ENCODE measurements around the gene ARID5B.

ARID5B gene

DNA sequence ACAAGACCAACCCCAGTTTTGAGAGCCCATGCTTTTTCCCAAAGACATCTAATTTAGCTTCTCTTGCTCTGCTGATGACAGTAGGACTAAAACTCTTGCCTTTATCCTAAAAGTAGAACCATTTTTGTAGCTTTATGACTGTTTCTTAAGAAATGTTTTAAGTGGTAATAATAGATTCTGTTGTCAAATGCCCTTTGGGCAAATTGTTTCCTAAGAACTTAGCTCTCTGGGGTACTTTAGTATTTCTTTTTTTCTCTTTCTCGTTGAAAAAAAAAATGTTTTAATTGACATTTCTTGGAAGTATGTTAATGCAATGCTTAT is 157.4 kb downstream of the ARID5B start:
- DNase-seq = no peak

DNA sequence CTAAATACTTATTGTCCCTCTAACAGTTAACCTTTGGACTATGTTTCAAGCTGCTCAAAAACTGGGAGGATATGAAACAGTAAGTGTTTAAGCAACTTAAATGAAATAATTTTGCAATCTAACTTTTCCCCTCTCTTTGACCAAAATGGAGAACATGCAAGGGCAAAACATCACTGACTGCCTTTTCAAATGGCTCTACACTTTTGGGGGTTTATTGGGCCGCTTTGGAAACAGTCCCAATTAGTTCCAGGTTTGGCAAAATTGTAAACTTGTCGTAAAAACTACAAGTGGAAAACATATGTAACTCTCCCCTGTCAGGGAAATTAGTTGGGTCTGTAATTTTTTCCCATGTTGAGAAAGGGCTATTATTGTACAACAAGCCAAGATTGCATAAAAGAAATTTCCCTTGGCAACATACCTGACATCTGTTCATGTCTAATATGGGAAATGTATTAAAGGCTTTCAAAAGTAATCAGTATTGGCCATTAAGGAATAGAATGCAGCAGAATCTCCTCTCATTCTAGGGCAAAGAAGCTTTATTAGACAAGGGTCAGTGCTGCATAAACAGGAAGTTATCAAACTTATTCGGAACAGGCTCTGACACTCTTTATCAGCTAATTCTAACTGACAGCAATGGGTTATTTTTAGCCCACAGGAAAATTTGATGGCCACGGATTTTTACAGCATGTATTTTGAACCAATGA is 157.9 kb downstream of the ARID5B start:
- no peak for DNase-seq

DNA sequence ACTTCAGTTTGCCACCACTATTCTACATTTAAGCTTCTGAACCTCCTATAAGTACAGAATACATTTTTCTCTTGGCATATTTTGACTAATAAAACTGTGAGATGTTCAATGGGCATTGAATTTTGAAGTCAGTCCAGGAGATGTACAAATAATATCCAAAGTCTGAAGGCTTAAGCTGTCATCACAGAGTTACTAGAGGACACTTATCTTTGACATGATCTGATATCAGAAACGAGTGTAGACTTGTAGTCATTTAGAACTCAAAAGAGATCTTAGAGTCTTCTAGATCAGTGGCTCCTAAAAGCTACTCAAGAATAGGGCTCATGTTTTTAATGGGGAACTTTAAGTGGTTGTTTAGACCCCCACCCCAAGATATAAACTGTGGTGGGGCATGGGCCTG is 160.5 kb downstream of the ARID5B start:
- DNase-seq = no peak

DNA sequence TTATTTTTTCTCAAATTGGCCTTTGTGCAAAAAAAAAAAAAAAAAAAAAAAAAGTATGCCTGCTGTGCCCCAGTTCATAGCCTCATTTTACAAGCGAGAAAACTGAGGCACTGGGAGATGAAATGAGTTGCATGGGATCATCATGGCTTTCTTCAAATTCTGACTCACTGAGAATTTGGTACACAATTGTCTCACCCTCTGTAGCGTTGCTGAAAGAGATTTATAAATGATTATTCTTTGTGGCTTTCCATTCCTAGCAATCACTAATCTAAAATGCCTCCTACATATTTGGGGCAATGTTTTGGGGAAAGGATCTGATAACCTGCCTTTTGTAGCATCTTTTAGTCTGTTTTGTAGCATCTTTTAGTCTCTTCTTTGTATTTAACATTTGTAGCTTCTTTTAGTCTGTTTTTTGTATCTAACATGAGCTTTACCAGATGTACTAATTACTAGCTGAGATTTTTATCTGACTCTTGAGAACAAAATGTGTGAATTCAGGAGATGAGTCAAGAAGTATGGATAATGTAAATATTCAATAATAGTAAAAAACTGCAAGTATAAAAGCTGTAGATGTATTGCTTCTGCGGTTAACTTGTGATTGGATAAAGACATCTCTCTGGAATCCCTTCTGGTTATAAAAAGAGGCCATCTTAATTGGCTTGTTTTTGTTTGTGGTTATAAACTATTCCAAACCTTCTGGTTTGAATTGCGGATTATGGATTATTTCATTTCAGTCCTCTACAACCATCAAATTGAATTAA is 161.4 kb downstream of the ARID5B start:
- DNase-seq = no peak

DNA sequence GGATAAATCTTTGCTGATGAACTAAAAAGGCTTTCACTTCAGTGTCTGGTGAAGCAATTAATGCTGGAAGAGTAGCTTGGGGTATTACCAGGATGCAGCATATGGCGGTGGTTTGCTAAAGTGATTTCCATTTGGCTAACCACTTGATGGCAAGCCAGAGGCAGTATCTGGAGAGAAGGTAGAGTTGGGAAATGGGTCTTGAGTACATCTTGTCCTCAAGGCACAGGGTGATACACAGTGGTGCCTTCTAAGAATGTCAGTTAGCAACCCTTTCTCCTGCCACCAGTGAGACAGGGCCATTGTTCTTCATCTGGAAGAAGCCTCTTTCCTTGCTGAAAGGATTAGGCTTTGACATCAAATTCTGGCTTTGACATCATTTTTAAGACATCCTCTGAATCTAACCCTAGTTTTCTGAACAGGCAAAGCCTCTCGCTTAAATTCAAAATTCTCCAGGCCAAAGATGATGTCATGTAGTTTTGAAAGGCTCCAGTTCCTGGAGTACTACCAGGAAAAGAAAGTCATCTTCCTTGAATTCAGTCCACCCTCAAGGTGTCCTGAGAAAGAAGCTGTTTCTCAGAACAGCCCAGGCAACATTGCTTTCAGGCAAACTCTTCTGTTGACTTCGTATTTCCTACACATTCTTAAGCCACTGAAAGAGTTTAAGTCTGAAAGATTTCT is 162.4 kb downstream of the ARID5B start:
- DNase-seq = no peak

DNA sequence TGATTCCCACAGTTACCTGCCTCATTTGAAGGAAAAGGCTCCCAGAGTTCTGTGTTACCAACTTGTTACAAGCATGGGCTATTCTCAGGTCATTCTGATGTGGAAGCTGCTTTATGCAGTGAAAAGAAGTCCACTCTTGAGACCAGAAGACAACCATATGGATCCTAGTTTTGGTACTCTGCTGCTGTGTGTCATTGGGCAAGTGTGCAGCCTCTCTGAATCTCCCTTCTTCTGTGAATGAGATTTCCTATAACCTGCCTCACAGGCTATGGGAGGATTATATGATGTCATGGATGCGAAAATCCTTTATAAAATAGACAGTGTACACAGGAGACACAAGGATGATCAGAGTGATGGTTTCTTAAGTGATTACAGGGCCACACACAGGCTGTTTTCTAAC is 166.1 kb downstream of the ARID5B start:
- no peak for DNase-seq

DNA sequence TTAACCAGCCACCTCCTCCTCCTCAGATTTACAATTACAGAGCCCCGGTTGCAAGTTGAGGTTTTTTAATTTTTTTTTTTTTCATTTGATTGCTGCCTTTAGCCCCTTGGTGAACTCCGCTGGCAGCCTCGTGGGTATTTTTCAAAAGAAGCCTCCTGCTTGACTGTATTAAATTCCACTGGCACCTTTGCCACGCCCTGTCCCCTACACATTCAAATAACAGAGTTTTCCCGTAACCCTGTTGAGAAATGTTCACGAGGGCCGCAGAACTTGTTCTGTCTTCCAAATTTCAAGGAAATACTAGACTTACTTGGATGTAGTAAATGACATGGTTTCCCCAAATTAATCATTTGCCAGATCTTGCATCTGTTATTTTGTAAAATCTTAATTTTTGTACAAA is 167.0 kb downstream of the ARID5B start:
- DNase-seq = no peak

DNA sequence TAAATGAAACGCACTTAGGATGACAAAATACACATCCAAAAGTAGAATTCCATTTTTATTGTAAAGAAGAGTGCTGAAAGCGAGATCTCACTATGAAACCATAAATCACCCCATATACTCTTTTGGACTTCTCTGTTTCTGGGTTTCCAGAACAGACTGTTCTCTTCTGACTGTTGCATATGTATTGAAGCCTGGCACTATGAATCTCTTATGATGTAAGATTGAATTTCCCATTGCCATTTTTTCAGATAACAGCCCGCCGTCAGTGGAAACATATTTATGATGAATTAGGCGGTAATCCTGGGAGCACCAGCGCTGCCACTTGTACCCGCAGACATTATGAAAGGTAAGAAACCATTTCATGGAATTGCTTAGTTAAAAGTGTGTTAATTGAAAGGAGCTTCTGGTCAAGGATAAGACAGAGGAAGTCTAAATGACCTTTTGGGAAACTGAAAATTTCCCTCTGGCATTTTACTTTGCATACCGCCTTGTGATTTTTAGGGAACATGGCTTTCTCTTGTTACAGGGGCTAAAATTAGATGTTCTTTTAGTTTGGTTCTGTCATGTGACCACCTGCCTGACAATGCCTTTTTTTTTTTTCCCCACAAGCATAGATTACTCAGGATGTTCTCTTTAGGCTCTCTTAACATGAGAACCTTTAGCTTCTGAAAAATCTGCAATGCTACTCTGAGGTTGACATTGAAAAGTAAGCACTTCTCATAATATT is 168.1 kb downstream of the ARID5B start:
- DNase-seq = no peak

DNA sequence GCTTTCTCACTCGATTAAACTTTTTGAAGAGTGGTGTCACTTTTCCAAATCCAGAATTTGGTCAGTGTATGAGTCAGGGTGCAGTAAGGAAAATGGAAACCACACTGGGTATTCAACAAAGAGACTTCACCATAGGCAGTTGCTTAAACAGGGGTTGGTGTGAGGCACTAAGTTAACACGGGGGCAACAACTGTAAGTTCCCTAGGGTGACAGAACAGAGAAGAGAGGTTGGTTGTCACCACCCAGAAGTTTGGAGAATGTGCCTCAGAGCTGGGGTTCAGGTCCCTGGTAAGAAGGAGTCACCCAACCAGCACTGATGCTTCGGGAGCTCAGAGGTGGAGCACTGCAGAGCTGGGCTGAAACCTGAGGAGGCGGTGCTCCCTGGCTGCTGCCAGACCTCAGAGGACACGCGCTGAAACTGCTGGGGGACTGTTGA is 170.4 kb downstream of the ARID5B start:
- DNase-seq = no peak

DNA sequence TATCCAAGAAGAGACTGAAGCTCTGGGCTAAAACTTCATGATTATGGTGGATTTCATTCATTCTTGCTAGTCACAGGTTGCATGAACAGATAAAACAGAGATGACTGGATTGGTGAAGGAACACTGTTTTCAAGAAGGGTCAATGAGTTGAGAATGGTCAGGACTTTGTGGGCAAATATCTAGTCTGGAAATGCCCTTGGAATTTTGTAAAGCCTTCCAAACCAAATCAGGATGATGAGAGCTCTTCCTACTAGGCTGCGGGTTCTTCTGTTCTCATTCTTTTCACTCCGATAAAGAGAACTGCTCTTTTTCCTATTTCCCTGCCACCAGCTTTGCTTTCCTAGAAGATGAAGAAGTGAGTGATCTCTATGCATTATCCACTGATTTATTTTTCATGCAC is 171.4 kb downstream of the ARID5B start:
- no peak for DNase-seq

DNA sequence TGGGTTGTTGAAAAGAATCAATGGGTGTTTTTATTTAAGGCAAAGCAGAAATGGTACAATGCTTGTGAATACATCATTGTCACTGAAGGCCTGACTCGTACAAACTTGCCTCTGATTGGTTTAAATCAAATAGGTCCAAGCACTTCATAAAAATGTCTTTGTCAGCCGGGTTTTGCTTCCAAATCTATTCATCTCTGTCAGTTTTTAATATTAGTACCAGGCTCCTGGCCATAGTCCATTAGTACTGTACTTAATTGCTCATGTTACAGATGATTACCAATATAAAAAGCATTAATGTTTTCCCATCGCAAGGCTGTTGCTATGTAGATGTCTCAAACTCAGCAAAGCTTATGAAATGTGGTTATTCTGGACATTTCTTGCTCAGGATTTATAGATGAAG is 171.9 kb downstream of the ARID5B start:
- DNase-seq = no peak

DNA sequence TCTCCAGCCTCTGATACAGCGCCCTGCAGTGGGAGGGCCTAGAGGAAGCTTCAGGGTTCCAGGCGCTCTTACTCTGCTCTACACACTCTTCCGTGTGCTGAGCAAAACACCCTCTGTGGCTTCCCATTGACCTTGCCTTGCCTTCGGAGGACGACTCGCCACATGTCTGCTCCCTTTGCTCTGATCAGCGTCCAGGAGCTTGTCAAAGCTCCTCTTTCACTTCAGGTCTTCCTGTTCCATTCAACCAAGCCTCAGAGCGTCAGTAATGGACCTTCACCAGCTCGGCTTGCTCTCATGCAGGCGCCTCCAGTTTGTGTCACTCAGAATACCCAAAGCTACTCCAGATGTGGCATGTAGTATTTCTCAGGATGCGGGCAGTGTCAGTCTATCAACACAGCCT is 173.9 kb downstream of the ARID5B start:
- no peak for DNase-seq

DNA sequence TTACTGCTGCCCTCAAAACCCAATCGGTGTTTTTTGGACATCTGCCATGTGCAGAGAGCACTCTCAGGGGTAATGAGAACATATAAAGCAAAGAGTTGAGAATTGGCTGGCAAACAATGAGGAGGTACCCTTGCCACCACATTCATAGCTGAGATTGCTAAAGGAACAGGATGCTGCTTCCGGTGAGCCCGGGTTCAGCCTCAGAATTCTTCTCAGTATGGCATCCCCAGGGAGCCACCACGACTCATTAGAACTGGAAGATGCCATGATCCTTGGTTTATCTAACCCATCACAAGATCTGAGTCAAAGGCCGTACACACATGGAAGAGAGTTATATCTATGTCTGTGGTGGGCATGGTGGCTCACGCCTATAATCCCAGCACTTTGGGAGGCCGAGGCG is 174.4 kb downstream of the ARID5B start:
- no peak for DNase-seq

DNA sequence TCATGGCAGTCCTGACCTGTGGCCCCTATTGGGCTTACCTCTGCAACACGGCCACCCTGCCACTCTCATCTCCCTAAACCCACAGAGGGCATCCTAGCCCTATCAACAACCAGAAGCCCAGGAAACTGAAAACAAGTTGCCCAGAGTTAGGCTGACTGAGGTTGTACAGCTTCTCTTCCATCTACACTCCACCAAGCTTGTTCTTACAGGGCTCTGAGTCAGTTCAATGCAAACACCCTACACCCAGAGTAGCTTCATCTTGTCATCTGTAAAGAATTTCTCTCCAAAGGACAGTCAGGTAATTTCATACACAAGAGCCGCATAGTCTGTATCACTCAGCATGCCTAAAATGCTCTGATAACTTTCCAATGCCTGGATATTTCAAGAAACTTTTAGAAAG is 175.4 kb downstream of the ARID5B start:
- DNase-seq = no peak

DNA sequence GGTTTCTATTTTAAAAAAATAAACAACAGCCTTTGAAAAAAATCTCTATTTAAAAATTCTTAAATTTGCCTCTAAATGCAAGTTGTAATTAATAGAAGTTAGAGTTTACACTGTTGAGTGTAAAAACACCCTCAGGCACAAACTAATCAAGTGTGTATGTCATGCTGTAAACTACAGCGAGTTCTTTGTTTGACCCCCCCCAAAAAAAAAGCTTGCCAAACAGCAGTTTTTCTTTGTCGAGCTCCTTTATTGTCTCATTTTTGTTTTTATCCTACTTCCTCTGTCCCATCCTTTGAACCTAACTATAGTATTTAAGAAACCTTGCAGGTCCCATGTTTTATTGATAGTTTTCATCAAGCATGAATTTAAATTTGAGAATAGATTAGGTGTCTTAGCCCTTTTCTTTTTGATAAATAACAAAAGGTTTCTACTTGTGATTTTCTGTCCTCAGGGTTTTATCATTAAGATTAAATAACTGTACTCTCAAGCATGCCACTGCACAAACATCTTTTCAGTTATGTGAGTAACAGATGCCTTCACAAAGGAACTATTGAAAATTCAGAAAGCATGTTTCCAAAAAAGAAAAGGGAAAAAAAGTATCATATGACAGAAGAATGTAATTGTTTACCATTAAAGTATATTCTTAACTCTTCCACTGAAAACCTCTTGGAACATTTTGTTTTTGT is 176.0 kb downstream of the ARID5B start:
- DNase-seq = no peak

DNA sequence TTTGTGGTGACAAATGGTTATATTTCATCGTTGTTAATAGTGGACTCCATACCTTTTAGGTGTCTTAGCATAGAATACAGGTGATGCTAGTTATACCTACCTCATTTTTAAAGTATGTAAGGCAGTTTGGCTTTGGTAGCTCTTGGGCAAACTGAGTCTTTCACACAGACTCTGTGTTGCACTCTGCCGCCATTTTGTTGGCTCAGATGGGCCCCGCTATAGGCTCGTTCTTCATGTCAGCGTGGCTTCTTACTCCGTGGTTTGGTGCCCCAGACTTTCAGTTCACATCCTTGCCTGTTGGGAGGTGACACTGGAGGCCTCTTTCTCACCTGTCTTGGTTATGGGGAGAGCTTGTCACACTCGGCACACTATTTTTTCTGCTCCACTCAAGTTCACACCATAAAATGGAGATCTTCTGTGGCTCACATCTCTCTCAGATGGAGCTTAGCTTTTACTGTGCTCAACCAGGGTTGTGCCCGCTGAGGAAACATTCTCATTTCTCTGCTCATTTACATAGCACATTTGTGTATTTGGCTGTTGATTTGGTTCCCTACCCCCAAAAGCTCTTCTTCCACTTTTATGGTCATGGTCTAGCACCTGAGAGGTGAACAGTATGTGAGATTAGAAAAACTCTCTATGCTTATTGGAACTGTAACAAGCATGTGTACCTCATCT is 178.5 kb downstream of the ARID5B start:
- no peak for DNase-seq

DNA sequence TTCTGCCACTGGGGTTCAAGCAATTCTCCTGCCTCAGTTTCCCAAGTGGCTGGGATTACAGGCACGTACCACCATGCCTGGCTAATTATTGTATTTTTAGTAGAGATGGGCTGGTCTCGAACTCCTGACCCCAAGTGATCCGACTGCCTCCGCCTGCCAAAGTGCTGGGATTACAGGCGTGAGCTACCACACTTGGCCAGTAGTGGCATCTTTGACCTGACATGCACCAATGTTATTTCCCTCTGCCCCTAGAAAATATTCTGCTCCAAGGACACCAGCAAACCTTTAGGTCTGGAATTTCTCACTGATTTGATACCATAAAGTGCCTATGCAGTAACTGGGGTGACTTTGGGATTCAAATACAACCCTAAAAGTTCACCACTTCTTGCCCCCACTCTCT is 179.4 kb downstream of the ARID5B start:
- no peak for DNase-seq

DNA sequence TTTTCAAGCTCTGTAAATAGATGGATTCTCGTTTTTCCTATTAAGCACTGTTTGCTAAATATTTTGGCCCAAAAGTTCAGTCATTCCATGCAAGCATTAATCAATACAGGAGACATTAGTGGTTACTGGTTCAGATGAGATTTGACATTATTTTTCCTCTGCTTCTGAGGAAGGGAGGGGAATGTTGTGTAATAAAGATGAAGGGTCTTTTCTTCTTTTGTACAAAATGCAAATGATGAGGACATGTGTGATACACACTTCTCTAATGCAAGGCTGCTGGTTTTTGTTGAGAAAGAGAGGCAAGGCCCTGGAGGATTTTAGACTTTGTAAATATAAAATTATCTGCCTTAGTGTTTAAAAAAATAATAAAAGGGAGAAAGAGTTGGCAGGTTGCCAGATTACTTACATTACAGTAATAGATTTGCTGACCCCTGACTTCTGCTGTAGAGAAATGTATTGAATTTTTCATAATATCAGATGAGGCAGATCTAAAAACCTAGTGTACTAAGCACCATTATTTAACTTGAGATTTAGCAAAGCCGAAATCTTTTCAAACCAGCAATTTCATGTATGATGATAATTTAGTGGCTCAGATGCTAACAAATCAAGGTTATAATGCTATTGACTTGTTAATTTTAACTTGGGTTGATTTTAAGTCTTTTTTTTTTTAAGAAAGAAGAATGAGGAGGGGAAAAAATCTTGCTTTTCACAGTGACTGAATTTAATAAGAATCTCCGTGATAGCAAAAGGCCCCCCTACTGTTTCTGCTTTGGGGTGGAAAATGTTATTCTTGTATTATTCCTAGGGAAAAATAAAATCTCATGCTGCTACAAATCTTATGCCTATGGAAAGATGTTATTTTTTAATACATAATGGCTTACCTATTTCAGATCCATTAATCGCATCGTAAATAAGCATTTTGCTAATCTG is 180.1 kb downstream of the ARID5B start:
- DNase-seq = no peak

DNA sequence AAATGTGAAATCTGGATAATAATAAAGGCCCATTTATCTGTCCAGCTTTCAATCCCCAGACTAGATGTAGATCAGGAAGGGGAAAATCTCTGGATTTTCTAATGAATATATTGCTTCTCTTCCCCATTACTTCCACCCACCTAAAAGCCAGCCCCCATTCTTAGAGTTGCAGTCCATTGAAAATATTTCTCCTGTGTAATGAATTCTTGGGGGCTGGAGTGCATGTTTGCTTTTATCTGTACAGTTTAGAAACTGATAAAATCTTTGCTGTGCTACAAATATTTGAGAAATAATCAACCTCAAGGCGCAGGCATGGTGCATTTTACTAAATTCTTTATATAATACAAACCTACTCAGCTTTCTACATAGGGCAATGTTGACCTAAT is 180.8 kb downstream of the ARID5B start:
- no peak for DNase-seq

DNA sequence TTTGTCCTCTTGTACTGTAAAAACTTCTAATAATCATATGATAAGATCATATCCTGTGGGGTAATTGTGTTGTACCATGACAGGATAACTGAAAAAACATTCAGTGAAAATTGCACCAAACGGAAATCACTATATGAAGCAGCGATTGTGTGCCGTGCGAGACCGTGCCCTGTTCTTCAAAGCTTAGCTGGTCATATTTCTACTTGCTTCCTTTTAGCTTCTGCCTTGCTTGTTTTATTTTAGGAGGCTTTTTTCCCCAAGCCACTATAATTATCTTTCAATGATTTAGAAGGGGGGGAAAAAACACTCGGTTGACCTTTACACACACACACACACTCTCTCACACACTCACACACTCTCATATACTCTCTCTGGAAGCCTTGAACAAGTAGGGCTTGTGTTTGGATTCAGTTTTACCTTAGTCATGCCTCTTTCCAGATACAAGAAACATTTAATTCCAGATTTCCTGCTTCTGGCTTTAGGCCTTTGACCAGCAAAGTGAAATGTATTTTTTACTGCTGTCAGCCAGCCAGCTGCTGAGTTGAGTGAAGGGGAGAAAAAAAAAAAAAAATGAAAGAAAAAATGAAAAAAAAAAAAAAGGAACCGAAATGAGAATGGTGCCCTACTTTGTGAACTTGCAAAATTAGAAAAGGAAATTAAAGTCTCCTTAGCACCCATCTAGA is 181.4 kb downstream of the ARID5B start:
- no peak for DNase-seq

Measured in NCI-H510A (cell line).